ENCODE data around the gene DEPDC7.

- TF ChIP-seq CTCF (IDR thresholded peaks at IDR 0.05) (peak; percentile 79 to 85 (median 82)), POLR2A (IDR thresholded peaks at IDR 0.05) (no peak)
Observed at GRCh38 chr11:33065445-33066178, 49.9 kb downstream of the DEPDC7 start.
